HG03196 (cell line): ENCODE data around the gene TAF12.
"Not testable (repeated sequence)": the region's sequence is repeated elsewhere in the genome, so short reads cannot be mapped to it uniquely, and the experiment has no call there.

Source experiments
- ATAC-seq: cut with Tn5 transposase; IDR thresholded peaks from one replicate; pipeline ENCODE4 v1.9.1; 2021; ENCODE audit not compliant: unreplicated experiment

TAF12 gene

GRCh38 chr1:28642847-28643635, at the start of gene TAF12:
Gene TAF12 (minus strand): TSS chr1:28643067. CDS start chr1:28622081, 20,986 bp downstream.
- peak; percentile 76 for ATAC-seq

GRCh38 chr1:28691627-28692026, 48.8 kb upstream of the TAF12 start:
- not testable (repeated sequence) for ATAC-seq

GRCh38 chr1:28684937-28685336, 42.1 kb upstream of the TAF12 start:
- no peak for ATAC-seq

- ATAC-seq: no peak
Measured at GRCh38 chr1:28682840-28683239, 40.0 kb upstream of the TAF12 start.

GRCh38 chr1:28680151-28680550, 37.3 kb upstream of the TAF12 start:
- ATAC-seq: no peak

GRCh38 chr1:28675924-28676257, 33.0 kb upstream of the TAF12 start:
- ATAC-seq: no peak

- not testable (repeated sequence) for ATAC-seq
Measured at GRCh38 chr1:28672971-28673370, 30.1 kb upstream of the TAF12 start.

GRCh38 chr1:28671254-28671780, 28.4 kb upstream of the TAF12 start:
- no peak for ATAC-seq

GRCh38 chr1:28668956-28669723, 26.3 kb upstream of the TAF12 start:
- ATAC-seq: peak; percentile 47

GRCh38 chr1:28668191-28668955, 25.5 kb upstream of the TAF12 start, which contains the start of gene GMEB1:
Gene GMEB1 (plus strand): TSS chr1:28668784. CDS start chr1:28683613, 14,829 bp downstream.
- peak; percentile 76 for ATAC-seq

- no peak for ATAC-seq
Measured at GRCh38 chr1:28666806-28667205, 23.9 kb upstream of the TAF12 start.

GRCh38 chr1:28663871-28664470, 21.1 kb upstream of the TAF12 start:
- ATAC-seq: no peak

GRCh38 chr1:28656335-28656734, 13.5 kb upstream of the TAF12 start:
- no peak for ATAC-seq

GRCh38 chr1:28655448-28656311, 12.8 kb upstream of the TAF12 start:
- not testable (repeated sequence) for ATAC-seq

GRCh38 chr1:28653870-28654269, 11.0 kb upstream of the TAF12 start:
- ATAC-seq: not testable (repeated sequence)

GRCh38 chr1:28653063-28653462, 10.2 kb upstream of the TAF12 start:
- not testable (repeated sequence) for ATAC-seq

- peak; percentile 75 for ATAC-seq
Measured at GRCh38 chr1:28648474-28649198, 5.8 kb upstream of the TAF12 start, which contains the start of gene RNU11. Gene RNU11 (plus strand): TSS chr1:28648600.

GRCh38 chr1:28648008-28648473, 5.2 kb upstream of the TAF12 start:
- ATAC-seq: peak; percentile 75

- ATAC-seq: no peak
Measured at GRCh38 chr1:28646040-28646439, 3.2 kb upstream of the TAF12 start.
